ENCODE results near the gene CABP5.

GRCh38 chr19:47998800-47999199 lies 45.1 kb downstream of the CABP5 start:
- TF ChIP-seq CTCF (IDR thresholded peaks at IDR 0.05; ENCODE audit: borderline replicate concordance, extremely low read depth, low read length, poor library complexity, severe bottlenecking) (no peak), EZH2 (IDR thresholded peaks at IDR 0.05; ENCODE audit: borderline replicate concordance, low read depth, low read length, severe bottlenecking) (no peak)
